SU-DHL-6 (cell line): ENCODE data around the gene SNX30.

Experiments used
- H2AFZ ChIP-seq: fragments of 200-600 bp; sonication (generic); 2 replicates; pipeline ENCODE4 v1.6.1; 2014; ENCODE audit warnings: low read depth, mild to moderate bottlenecking, moderate library complexity, mixed read lengths, antibody characterized with exemption, low read length; ENCODE audit not compliant: severe bottlenecking
- H3F3A ChIP-seq: fragments of 200-600 bp; shearing (Covaris generic); 2 replicates; pipeline ENCODE4 v1.6.0; 2016; ENCODE audit warnings: antibody characterized with exemption, mild to moderate bottlenecking; ENCODE audit not compliant: insufficient read depth
- H3K27ac ChIP-seq: fragments of 200-600 bp; sonication (generic); 2 replicates; pipeline ENCODE4 v1.5.1; 2016; ENCODE audit warnings: low read depth, mild to moderate bottlenecking, low read length, moderate library complexity, mixed read lengths
- H3K27me3 ChIP-seq: fragments of 200-600 bp; sonication (generic), shearing (Covaris generic); 2 replicates; pipeline ENCODE4 v1.6.0; 2014; ENCODE audit warnings: mild to moderate bottlenecking, low read length
- H3K36me3 ChIP-seq: fragments of 200-600 bp; sonication (generic); 2 replicates; pipeline ENCODE4 v1.6.1; 2014; ENCODE audit warnings: mild to moderate bottlenecking, low read length, mixed read lengths
- H3K4me2 ChIP-seq: fragments of 300-600, 200-600 bp; shearing (Covaris generic), sonication (generic); 2 replicates; pipeline ENCODE4 v1.6.0; 2014; ENCODE audit warnings: low read length, low read depth, mild to moderate bottlenecking; ENCODE audit not compliant: poor library complexity, severe bottlenecking
- H3K4me3 ChIP-seq: fragments of 200-600 bp; sonication (generic); 2 replicates; pipeline ENCODE4 v1.5.1; 2014; ENCODE audit warnings: antibody characterized with exemption, low read length, mild to moderate bottlenecking, mixed read lengths; ENCODE audit not compliant: insufficient read depth, poor library complexity, severe bottlenecking
- H3K79me2 ChIP-seq: fragments of 200-600 bp; sonication (generic); 2 replicates; pipeline ENCODE4 v1.6.1; 2014; ENCODE audit warnings: mild to moderate bottlenecking, low read length, moderate library complexity; ENCODE audit not compliant: insufficient read depth
- H3K9ac ChIP-seq: fragments of 200-600 bp; sonication (generic); 2 replicates; pipeline ENCODE4 v1.7.0; 2014; ENCODE audit warnings: mild to moderate bottlenecking, low read length
- H3K9me2 ChIP-seq: fragments of 200-600 bp; sonication (generic); replicated peaks from 2 replicates; pipeline ENCODE4 v1.6.1; 2014; ENCODE audit warnings: low read length; ENCODE audit not compliant: insufficient read depth
- H3K9me3 ChIP-seq: fragments of 200-600 bp; sonication (generic); 2 replicates; pipeline ENCODE4 v1.6.1; 2014; ENCODE audit warnings: low read length, mixed read lengths; ENCODE audit not compliant: insufficient read depth
- H4K20me1 ChIP-seq: fragments of 200-600 bp; sonication (generic); 2 replicates; pipeline ENCODE4 v1.6.1; 2014; ENCODE audit warnings: low read depth, mild to moderate bottlenecking, antibody characterized with exemption, low read length, moderate library complexity, mixed read lengths
- CTCF ChIP-seq: fragments of 200-600 bp; sonication (generic); IDR thresholded peaks from one replicate; pipeline ENCODE4 v1.5.1; 2017; ENCODE audit warnings: antibody characterized with exemption, mild to moderate bottlenecking, low read length, moderate library complexity; ENCODE audit not compliant: insufficient read depth, poor library complexity, severe bottlenecking
- EZH2phosphoT487 ChIP-seq: fragments of 200-600 bp; sonication (generic), shearing (Covaris generic); conservative IDR thresholded peaks from 2 replicates; pipeline ENCODE4 v1.6.1; 2018; ENCODE audit warnings: mild to moderate bottlenecking, antibody characterized with exemption, low read length, moderate library complexity, mixed read lengths

The SNX30 gene

GRCh38 chr9:112757282-112757883, 6.8 kb downstream of the SNX30 start:
- TF ChIP-seq CTCF (no peak), EZH2phosphoT487 (no peak)
- Histone ChIP-seq H3K79me2 (0 out of 2 replicates have a peak, but pooled peaks cover 4% of the 10 kb centered on the region), H3K9ac (no peak overlapping the region), H3K9me2 (no peaks in the 10 kb centered on the region), H4K20me1 (no peaks in the 10 kb centered on the region), H3K36me3 (no peaks in the 10 kb centered on the region), H2AFZ (no peak overlapping the region), H3K4me2 (no peak overlapping the region), H3F3A (no peaks in the 10 kb centered on the region), H3K27me3 (no peaks in the 10 kb centered on the region), H3K9me3 (no peaks in the 10 kb centered on the region), H3K27ac (no peak overlapping the region), H3K4me3 (no peak overlapping the region)

- H3F3A ChIP-seq: no peaks in the 10 kb centered on the region
- no peaks in the 10 kb centered on the region for H3K9me2 ChIP-seq
- no peaks in the 10 kb centered on the region for H4K20me1 ChIP-seq
- H3K36me3 ChIP-seq: no peaks in the 10 kb centered on the region
- H3K9me3 ChIP-seq: no peaks in the 10 kb centered on the region
- H3K4me2 ChIP-seq: no peak overlapping the region
- H3K79me2 ChIP-seq: 0 out of 2 replicates have a peak, but pooled peaks cover 4% of the 10 kb centered on the region
- H2AFZ ChIP-seq: no peak overlapping the region
- no peak overlapping the region for H3K4me3 ChIP-seq
- no peak overlapping the region for H3K9ac ChIP-seq
- H3K27me3 ChIP-seq: no peaks in the 10 kb centered on the region
- H3K27ac ChIP-seq: no peak overlapping the region
- TF ChIP-seq CTCF: no peak
Observed at GRCh38 chr9:112757940-112758339, 7.4 kb downstream of the SNX30 start.

GRCh38 chr9:112760821-112761220, 10.3 kb downstream of the SNX30 start:
- H2AFZ ChIP-seq: no peak overlapping the region
- H3K4me2 ChIP-seq: no peak overlapping the region
- no peaks in the 10 kb centered on the region for H3K36me3 ChIP-seq
- no peak overlapping the region for H3K27ac ChIP-seq
- H3K9me2 ChIP-seq: no peaks in the 10 kb centered on the region
- TF ChIP-seq CTCF: no peak
- no peak for TF ChIP-seq EZH2phosphoT487
- H4K20me1 ChIP-seq: no peaks in the 10 kb centered on the region
- no peak overlapping the region for H3K4me3 ChIP-seq
- no peak overlapping the region for H3K9ac ChIP-seq
- H3F3A ChIP-seq: no peaks in the 10 kb centered on the region
- no peaks in the 10 kb centered on the region for H3K27me3 ChIP-seq
- H3K79me2 ChIP-seq: 0 out of 2 replicates have a peak, but pooled peaks cover 4% of the 10 kb centered on the region
- no peaks in the 10 kb centered on the region for H3K9me3 ChIP-seq
